Astrocyte (in vitro differentiated cells and primary cell): ENCODE measurements around the gene TMEM258. TPM values are rescaled to one million over a fixed set of nuclear protein-coding genes. Genes with fewer than 3 reads are reported as not detected.

Experiments
- DNase-seq: peaks from one replicate; pipeline ENCODE4 v3.0.0-alpha.2; 2010; ENCODE audit warnings: low read depth
- FAIRE-seq: peaks from 2 replicates; lab custom pipeline; 2011; peaks lifted over from hg19 to GRCh38; lab: Jason Lieb, UNC
- H2AFZ ChIP-seq: 2 replicates; pipeline ENCODE4 v1.6.0; 2012; ENCODE audit warnings: low read depth, low read length, inconsistent platforms
- H3K27ac ChIP-seq: 2 replicates; pipeline ENCODE4 v1.5.1; 2011; ENCODE audit warnings: low read depth, low read length, inconsistent platforms
- H3K27me3 ChIP-seq: 2 replicates; pipeline ENCODE4 v1.6.0; 2011; ENCODE audit warnings: low read length, inconsistent platforms; ENCODE audit not compliant: insufficient read depth
- H3K36me3 ChIP-seq: 2 replicates; pipeline ENCODE4 v1.5.1; 2011; ENCODE audit warnings: low read length, inconsistent platforms; ENCODE audit not compliant: insufficient read depth
- H3K4me1 ChIP-seq: 2 replicates; pipeline ENCODE4 v1.5.1; 2011; ENCODE audit warnings: low read length, inconsistent platforms; ENCODE audit not compliant: insufficient read depth
- H3K4me2 ChIP-seq: 2 replicates; pipeline ENCODE4 v1.6.0; 2012; ENCODE audit warnings: low read length, inconsistent platforms
- H3K4me3 ChIP-seq: 2 replicates; pipeline ENCODE4 v1.5.1; 2011; ENCODE audit warnings: low read depth, mild to moderate bottlenecking, low read length, inconsistent platforms; ENCODE audit not compliant: insufficient read depth
- H3K79me2 ChIP-seq: 2 replicates; pipeline ENCODE4 v1.6.0; 2012; ENCODE audit warnings: mild to moderate bottlenecking, low read length, inconsistent platforms; ENCODE audit not compliant: insufficient read depth
- H3K9ac ChIP-seq: 2 replicates; pipeline ENCODE4 v1.6.0; 2012; ENCODE audit warnings: mild to moderate bottlenecking, low read length, inconsistent platforms
- H3K9me3 ChIP-seq: 2 replicates; pipeline ENCODE4 v1.5.1; 2012; ENCODE audit warnings: low read depth, mild to moderate bottlenecking, low read length, inconsistent platforms; ENCODE audit not compliant: insufficient read depth
- H4K20me1 ChIP-seq: 2 replicates; pipeline ENCODE4 v1.6.0; 2012; ENCODE audit warnings: low read length, inconsistent platforms; ENCODE audit not compliant: insufficient read depth
- H3K27ac Mint-ChIP-seq: one replicate; pipeline ENCODE4 v1.8.0; 2021; ENCODE audit warnings: mild to moderate bottlenecking, mixed read lengths; ENCODE audit not compliant: unreplicated experiment
- H3K27me3 Mint-ChIP-seq: one replicate; pipeline ENCODE4 v1.8.0; 2021; ENCODE audit warnings: low read depth, mixed read lengths; ENCODE audit not compliant: unreplicated experiment
- H3K36me3 Mint-ChIP-seq: one replicate; pipeline ENCODE4 v1.8.0; 2021; ENCODE audit warnings: low read depth, mixed read lengths; ENCODE audit not compliant: unreplicated experiment
- H3K4me1 Mint-ChIP-seq: one replicate; pipeline ENCODE4 v1.8.0; 2021; ENCODE audit warnings: low read depth, mixed read lengths; ENCODE audit not compliant: unreplicated experiment
- H3K4me3 Mint-ChIP-seq: one replicate; pipeline ENCODE4 v1.8.0; 2021; ENCODE audit warnings: mild to moderate bottlenecking, moderate library complexity, mixed read lengths; ENCODE audit not compliant: unreplicated experiment
- H3K9me3 Mint-ChIP-seq: one replicate; pipeline ENCODE4 v1.8.0; 2021; ENCODE audit warnings: mild to moderate bottlenecking, mixed read lengths; ENCODE audit not compliant: unreplicated experiment
- CTCF ChIP-seq: IDR thresholded peaks from 2 replicates; pipeline ENCODE4 v1.5.1; 2011; ENCODE audit warnings: low read depth, mild to moderate bottlenecking, inconsistent platforms, low read length, moderate library complexity; ENCODE audit not compliant: insufficient read depth
- EZH2 ChIP-seq: IDR thresholded peaks from 2 replicates; pipeline ENCODE4 v1.6.1; 2012; ENCODE audit warnings: mild to moderate bottlenecking, low read length, inconsistent platforms; ENCODE audit not compliant: insufficient read depth
- total RNA-seq: library from RNA; stranded (reverse); gene quantifications from 2 replicates; pipeline ENCODE4 v1.2.1, GENCODE V29; 2021

The TMEM258 gene
- total RNA-seq, 1 donor from 2014 or later: 98.6 TPM

DNA sequence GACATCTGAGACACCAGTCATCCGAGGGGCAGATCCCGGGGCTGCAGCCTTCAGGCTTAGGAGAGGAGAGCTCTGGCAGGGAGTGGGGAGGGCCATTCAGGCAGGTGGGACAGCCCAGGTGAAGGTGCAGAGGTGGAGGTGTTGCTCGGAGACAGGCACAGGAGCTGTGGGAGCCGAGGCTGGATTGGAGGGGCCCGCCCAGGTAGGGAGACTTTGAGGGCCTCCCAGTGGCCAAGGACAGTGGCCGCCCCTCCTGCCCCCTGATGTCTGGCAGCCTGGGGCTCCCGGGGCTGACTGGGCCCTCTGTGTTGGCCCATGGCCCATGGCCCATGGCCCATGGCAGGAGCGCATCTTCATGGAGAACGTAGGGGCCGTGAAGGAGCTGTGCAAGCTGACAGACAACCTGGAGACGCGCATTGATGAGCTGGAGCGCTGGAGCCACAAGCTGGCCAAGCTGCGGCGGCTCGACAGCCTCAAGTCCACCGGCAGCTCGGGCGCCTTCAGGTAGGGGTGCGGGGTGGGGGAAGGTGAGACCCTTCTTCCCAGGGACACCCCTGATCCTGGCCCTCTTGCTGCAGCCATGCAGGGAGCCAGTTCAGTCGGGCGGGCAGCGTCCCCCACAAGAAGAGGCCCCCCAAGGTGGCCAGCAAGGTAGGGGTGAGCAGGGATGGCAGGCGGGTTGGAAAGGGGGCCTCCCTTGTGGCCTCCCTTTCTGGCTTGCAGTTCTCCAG lies 13.3 kb downstream of the TMEM258 start:
- H3K27ac ChIP-seq: no peak overlapping the region
- Mint-ChIP-seq H3K9me3 (no peaks in the 10 kb centered on the region), H3K27me3 (no peaks in the 10 kb centered on the region), H3K36me3 (peaks cover 6% of the 10 kb centered on the region), H3K4me1 (peaks cover 17% of the 10 kb centered on the region), H3K4me3 (no peak overlapping the region), H3K27ac (no peak overlapping the region)
- FAIRE-seq (no peak), DNase-seq (no peak)
- no peaks in the 10 kb centered on the region for H3K27me3 ChIP-seq
- no peak overlapping the region for H3K4me3 ChIP-seq
- no peak overlapping the region for H3K4me2 ChIP-seq
- H3K79me2 ChIP-seq: no peaks in the 10 kb centered on the region
- H4K20me1 ChIP-seq: peaks cover 20% of the 10 kb centered on the region
- H2AFZ ChIP-seq: no peak overlapping the region
- no peaks in the 10 kb centered on the region for H3K9me3 ChIP-seq
- peaks cover 12% of the 10 kb centered on the region for H3K4me1 ChIP-seq
- H3K9ac ChIP-seq: no peak overlapping the region
- TF ChIP-seq EZH2: no peak
- TF ChIP-seq CTCF: no peak
- H3K36me3 ChIP-seq: no peaks in the 10 kb centered on the region

DNA sequence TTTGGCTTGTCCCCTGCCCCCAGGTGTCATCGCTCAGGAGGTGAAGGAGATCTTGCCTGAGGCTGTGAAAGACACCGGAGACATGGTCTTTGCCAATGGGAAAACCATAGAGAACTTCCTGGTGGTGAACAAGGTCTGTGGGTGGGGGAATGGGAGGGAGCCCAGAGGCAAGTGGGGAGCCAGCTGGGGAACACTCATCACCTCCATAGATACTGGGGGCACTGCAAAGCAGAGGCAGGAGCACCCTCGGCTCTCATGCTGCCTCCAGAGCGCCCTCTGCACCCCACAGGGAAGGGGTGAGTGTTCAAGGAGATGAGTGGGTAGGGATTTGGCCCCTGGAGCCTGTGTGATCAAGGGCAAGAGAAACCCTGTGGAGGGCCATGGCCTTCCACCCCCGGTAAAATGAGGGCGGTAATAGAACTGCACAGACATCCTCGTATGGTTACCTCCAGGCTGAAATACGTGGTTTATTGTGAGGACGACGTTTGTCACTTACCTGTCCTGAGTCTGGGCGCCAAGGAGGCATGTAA lies 14.0 kb downstream of the TMEM258 start:
- H3K4me1 ChIP-seq: peaks cover 6% of the 10 kb centered on the region

More for the DNA sequence above, 14.0 kb downstream of the TMEM258 start:
- no peak overlapping the region for H3K4me2 ChIP-seq
- H3K9ac ChIP-seq: no peak overlapping the region
- no peak overlapping the region for H3K4me3 ChIP-seq
- H3K27ac ChIP-seq: no peak overlapping the region
- Mint-ChIP-seq H3K9me3 (no peaks in the 10 kb centered on the region), H3K4me1 (peaks cover 12% of the 10 kb centered on the region), H3K36me3 (peaks cover 6% of the 10 kb centered on the region), H3K27me3 (no peaks in the 10 kb centered on the region), H3K4me3 (no peak overlapping the region), H3K27ac (no peak overlapping the region)
- TF ChIP-seq CTCF (no peak), EZH2 (no peak)
- no peak for FAIRE-seq
- DNase-seq: no peak
- H3K36me3 ChIP-seq: no peaks in the 10 kb centered on the region
- H3K9me3 ChIP-seq: no peaks in the 10 kb centered on the region
- H4K20me1 ChIP-seq: peaks cover 17% of the 10 kb centered on the region
- H3K27me3 ChIP-seq: no peaks in the 10 kb centered on the region
- no peaks in the 10 kb centered on the region for H3K79me2 ChIP-seq
- no peak overlapping the region for H2AFZ ChIP-seq
